Fibroblast of skin of right quadriceps (primary cell): Measurements from ENCODE around the gene AGGF1.
A peak's percentile ranks its signal among the peaks of the same experiment; 100 is the strongest.
"Not testable (repeated sequence)": the region's sequence is repeated elsewhere in the genome, so short reads cannot be mapped to it uniquely, and the experiment has no call there.

Source experiments
- DNase-seq: peaks from one replicate; pipeline ENCODE4 v3.0.0-alpha.2; 2013

Gene AGGF1

GRCh38 chr5:77030097-77031071, at the start of gene AGGF1:
Gene AGGF1 (plus strand): TSS chr5:77030404. CDS start chr5:77030767, 363 bp downstream.
- peak; percentile 93 for DNase-seq

- no peak for DNase-seq
Measured at GRCh38 chr5:76980518-76981144, 49.6 kb upstream of the AGGF1 start.

- DNase-seq = no peak
Measured at GRCh38 chr5:76982450-76982849, 47.8 kb upstream of the AGGF1 start.

GRCh38 chr5:76983468-76983867, 46.7 kb upstream of the AGGF1 start:
- no peak for DNase-seq

GRCh38 chr5:76986825-76987526, 43.2 kb upstream of the AGGF1 start:
- no peak for DNase-seq

GRCh38 chr5:76990899-76991459, 39.2 kb upstream of the AGGF1 start:
- no peak for DNase-seq

GRCh38 chr5:76993436-76993835, 36.8 kb upstream of the AGGF1 start:
- not testable (repeated sequence) for DNase-seq

GRCh38 chr5:76994337-76994736, 35.9 kb upstream of the AGGF1 start:
- no peak for DNase-seq

GRCh38 chr5:76998251-76998650, 32.0 kb upstream of the AGGF1 start:
- DNase-seq = not testable (repeated sequence)

GRCh38 chr5:76999451-76999850, 30.8 kb upstream of the AGGF1 start:
- DNase-seq = peak; percentile 67

- no peak for DNase-seq
Measured at GRCh38 chr5:77003246-77003645, 27.0 kb upstream of the AGGF1 start.

GRCh38 chr5:77006124-77006523, 24.1 kb upstream of the AGGF1 start:
- DNase-seq = no peak

- DNase-seq = no peak
Measured at GRCh38 chr5:77008413-77008812, 21.8 kb upstream of the AGGF1 start.

GRCh38 chr5:77010243-77010642, 20.0 kb upstream of the AGGF1 start:
- DNase-seq = no peak

- no peak for DNase-seq
Measured at GRCh38 chr5:77011498-77011897, 18.7 kb upstream of the AGGF1 start.

GRCh38 chr5:77012601-77013000, 17.6 kb upstream of the AGGF1 start:
- DNase-seq = no peak

- DNase-seq = peak; percentile 53
Measured at GRCh38 chr5:77015938-77016569, 14.2 kb upstream of the AGGF1 start.

GRCh38 chr5:77016962-77017361, 13.2 kb upstream of the AGGF1 start:
- no peak for DNase-seq

GRCh38 chr5:77017668-77018067, 12.5 kb upstream of the AGGF1 start:
- DNase-seq = no peak

GRCh38 chr5:77022511-77023417, 7.4 kb upstream of the AGGF1 start:
- no peak for DNase-seq

- DNase-seq = no peak
Measured at GRCh38 chr5:77024490-77024889, 5.7 kb upstream of the AGGF1 start.
